ENCODE measurements around the gene GSKIP.

GSKIP gene

GRCh38 chr14:96398432-96398831 is 35.1 kb downstream of the GSKIP start:
- H3K4me1 ChIP-seq (ENCODE audit: control insufficient read depth, insufficient read depth, low read length, poor library complexity, severe bottlenecking), result no peaks in the 10 kb centered on the region
- 92 to 98% methylated on average over 1 to 5 of the region's 8 CpGs for WGBS, 2 experiments (ENCODE audit: insufficient coverage in 2 of 2)
- no peak overlapping the region for H3K4me3 ChIP-seq (ENCODE audit: extremely low read depth, insufficient read depth, low read length, poor library complexity, severe bottlenecking)
- H3K27ac ChIP-seq (ENCODE audit: low read depth, low read length, severe bottlenecking), result no peak overlapping the region
- no peaks in the 10 kb centered on the region for H3K9me3 ChIP-seq (ENCODE audit: control insufficient read depth, low read length)
- H3K36me3 ChIP-seq (ENCODE audit: control insufficient read depth, insufficient read depth, low read length), result no peaks in the 10 kb centered on the region

- Histone ChIP-seq H3K36me3 (ENCODE audit: control insufficient read depth, insufficient read depth, low read length) (no peaks in the 10 kb centered on the region), H3K4me3 (ENCODE audit: extremely low read depth, insufficient read depth, low read length, poor library complexity, severe bottlenecking) (no peak overlapping the region), H3K27ac (ENCODE audit: low read depth, low read length, severe bottlenecking) (no peak overlapping the region), H3K9me3 (ENCODE audit: control insufficient read depth, low read length) (no peaks in the 10 kb centered on the region), H3K4me1 (ENCODE audit: control insufficient read depth, insufficient read depth, low read length, poor library complexity, severe bottlenecking) (no peaks in the 10 kb centered on the region)
- 91 to 95% methylated on average over 5 of the region's 5 CpGs for WGBS, 2 experiments (ENCODE audit: insufficient coverage in 2 of 2)
These were observed 35.6 kb downstream of the GSKIP start for GRCh38 chr14:96398921-96399320.

GRCh38 chr14:96399405-96399804 is 36.1 kb downstream of the GSKIP start:
- H3K9me3 ChIP-seq (ENCODE audit: control insufficient read depth, low read length), result no peaks in the 10 kb centered on the region
- no peaks in the 10 kb centered on the region for H3K4me1 ChIP-seq (ENCODE audit: control insufficient read depth, insufficient read depth, low read length, poor library complexity, severe bottlenecking)
- H3K27ac ChIP-seq (ENCODE audit: low read depth, low read length, severe bottlenecking), result no peak overlapping the region
- 83 to 94% methylated on average over 8 to 9 of the region's 9 CpGs for WGBS, 2 experiments (ENCODE audit: insufficient coverage in 2 of 2)
- no peaks in the 10 kb centered on the region for H3K36me3 ChIP-seq (ENCODE audit: control insufficient read depth, insufficient read depth, low read length)
- no peak overlapping the region for H3K4me3 ChIP-seq (ENCODE audit: extremely low read depth, insufficient read depth, low read length, poor library complexity, severe bottlenecking)

- H3K4me3 ChIP-seq (ENCODE audit: extremely low read depth, insufficient read depth, low read length, poor library complexity, severe bottlenecking), result no peak overlapping the region
- no peaks in the 10 kb centered on the region for H3K9me3 ChIP-seq (ENCODE audit: control insufficient read depth, low read length)
- WGBS, 2 experiments (ENCODE audit: insufficient coverage in 2 of 2), result 79 to 92% methylated on average over 4 to 5 of the region's 5 CpGs
- H3K4me1 ChIP-seq (ENCODE audit: control insufficient read depth, insufficient read depth, low read length, poor library complexity, severe bottlenecking), result no peaks in the 10 kb centered on the region
- no peaks in the 10 kb centered on the region for H3K36me3 ChIP-seq (ENCODE audit: control insufficient read depth, insufficient read depth, low read length)
- H3K27ac ChIP-seq (ENCODE audit: low read depth, low read length, severe bottlenecking), result no peak overlapping the region
These were observed 37.2 kb downstream of the GSKIP start for GRCh38 chr14:96400495-96400894.

- Histone ChIP-seq H3K4me3 (ENCODE audit: extremely low read depth, insufficient read depth, low read length, poor library complexity, severe bottlenecking) (no peak overlapping the region), H3K4me1 (ENCODE audit: control insufficient read depth, insufficient read depth, low read length, poor library complexity, severe bottlenecking) (no peaks in the 10 kb centered on the region), H3K36me3 (ENCODE audit: control insufficient read depth, insufficient read depth, low read length) (no peaks in the 10 kb centered on the region), H3K27ac (ENCODE audit: low read depth, low read length, severe bottlenecking) (no peak overlapping the region), H3K9me3 (ENCODE audit: control insufficient read depth, low read length) (no peaks in the 10 kb centered on the region)
- 84 to 91% methylated on average over 3 of the region's 3 CpGs for WGBS, 2 experiments (ENCODE audit: insufficient coverage in 2 of 2)
These were observed 40.1 kb downstream of the GSKIP start for GRCh38 chr14:96403409-96403808.

- Histone ChIP-seq H3K9me3 (ENCODE audit: control insufficient read depth, low read length) (no peaks in the 10 kb centered on the region), H3K4me1 (ENCODE audit: control insufficient read depth, insufficient read depth, low read length, poor library complexity, severe bottlenecking) (no peaks in the 10 kb centered on the region), H3K36me3 (ENCODE audit: control insufficient read depth, insufficient read depth, low read length) (no peaks in the 10 kb centered on the region), H3K27ac (ENCODE audit: low read depth, low read length, severe bottlenecking) (no peak overlapping the region), H3K4me3 (ENCODE audit: extremely low read depth, insufficient read depth, low read length, poor library complexity, severe bottlenecking) (no peak overlapping the region)
- WGBS, 2 experiments (ENCODE audit: insufficient coverage in 2 of 2), result no CpG with 5 or more reads among the region's 1 CpG
These were observed 42.4 kb downstream of the GSKIP start for GRCh38 chr14:96405677-96406076.

- 94% methylated on average over 3 of the region's 3 CpGs; no CpG with 5 or more reads in 1 of the 2 experiments for WGBS, 2 experiments (ENCODE audit: insufficient coverage in 2 of 2)
- H3K4me3 ChIP-seq (ENCODE audit: extremely low read depth, insufficient read depth, low read length, poor library complexity, severe bottlenecking), result no peak overlapping the region
- H3K4me1 ChIP-seq (ENCODE audit: control insufficient read depth, insufficient read depth, low read length, poor library complexity, severe bottlenecking), result no peaks in the 10 kb centered on the region
- no peak overlapping the region for H3K27ac ChIP-seq (ENCODE audit: low read depth, low read length, severe bottlenecking)
- no peaks in the 10 kb centered on the region for H3K36me3 ChIP-seq (ENCODE audit: control insufficient read depth, insufficient read depth, low read length)
- H3K9me3 ChIP-seq (ENCODE audit: control insufficient read depth, low read length), result no peaks in the 10 kb centered on the region
These were observed 44.7 kb downstream of the GSKIP start for GRCh38 chr14:96407935-96408570.

- H3K36me3 ChIP-seq (ENCODE audit: control insufficient read depth, insufficient read depth, low read length), result no peaks in the 10 kb centered on the region
- 93 to 96% methylated on average over 8 to 10 of the region's 12 CpGs for WGBS, 2 experiments (ENCODE audit: insufficient coverage in 2 of 2)
- no peak overlapping the region for H3K27ac ChIP-seq (ENCODE audit: low read depth, low read length, severe bottlenecking)
- no peak overlapping the region for H3K4me3 ChIP-seq (ENCODE audit: extremely low read depth, insufficient read depth, low read length, poor library complexity, severe bottlenecking)
- no peaks in the 10 kb centered on the region for H3K9me3 ChIP-seq (ENCODE audit: control insufficient read depth, low read length)
- no peaks in the 10 kb centered on the region for H3K4me1 ChIP-seq (ENCODE audit: control insufficient read depth, insufficient read depth, low read length, poor library complexity, severe bottlenecking)
These were observed 45.3 kb downstream of the GSKIP start for GRCh38 chr14:96408608-96409007.

- Histone ChIP-seq H3K36me3 (ENCODE audit: control insufficient read depth, insufficient read depth, low read length) (no peaks in the 10 kb centered on the region), H3K4me3 (ENCODE audit: extremely low read depth, insufficient read depth, low read length, poor library complexity, severe bottlenecking) (no peak overlapping the region)
- 84 to 90% methylated on average over 6 of the region's 9 CpGs for WGBS, 2 experiments (ENCODE audit: insufficient coverage in 2 of 2)
These were observed 46.4 kb downstream of the GSKIP start for GRCh38 chr14:96409701-96410100.

GRCh38 chr14:96410119-96410518 is 46.8 kb downstream of the GSKIP start:
- Histone ChIP-seq H3K4me1 (ENCODE audit: control insufficient read depth, insufficient read depth, low read length, poor library complexity, severe bottlenecking) (no peaks in the 10 kb centered on the region), H3K4me3 (ENCODE audit: extremely low read depth, insufficient read depth, low read length, poor library complexity, severe bottlenecking) (no peak overlapping the region), H3K27ac (ENCODE audit: low read depth, low read length, severe bottlenecking) (no peak overlapping the region), H3K9me3 (ENCODE audit: control insufficient read depth, low read length) (no peaks in the 10 kb centered on the region), H3K36me3 (ENCODE audit: control insufficient read depth, insufficient read depth, low read length) (no peaks in the 10 kb centered on the region)
- 92 to 93% methylated on average over 4 of the region's 4 CpGs for WGBS, 2 experiments (ENCODE audit: insufficient coverage in 2 of 2)

More at GRCh38 chr14:96409701-96410100, 46.4 kb downstream of the GSKIP start:
- no peak overlapping the region for H3K27ac ChIP-seq (ENCODE audit: low read depth, low read length, severe bottlenecking)
- H3K4me1 ChIP-seq (ENCODE audit: control insufficient read depth, insufficient read depth, low read length, poor library complexity, severe bottlenecking), result no peaks in the 10 kb centered on the region
- no peaks in the 10 kb centered on the region for H3K9me3 ChIP-seq (ENCODE audit: control insufficient read depth, low read length)

- H3K36me3 ChIP-seq (ENCODE audit: control insufficient read depth, insufficient read depth, low read length), result no peaks in the 10 kb centered on the region
- H3K27ac ChIP-seq (ENCODE audit: low read depth, low read length, severe bottlenecking), result no peak overlapping the region
- no peaks in the 10 kb centered on the region for H3K9me3 ChIP-seq (ENCODE audit: control insufficient read depth, low read length)
- 83 to 100% methylated on average over 1 to 4 of the region's 5 CpGs for WGBS, 2 experiments (ENCODE audit: insufficient coverage in 2 of 2)
- H3K4me3 ChIP-seq (ENCODE audit: extremely low read depth, insufficient read depth, low read length, poor library complexity, severe bottlenecking), result no peak overlapping the region
- H3K4me1 ChIP-seq (ENCODE audit: control insufficient read depth, insufficient read depth, low read length, poor library complexity, severe bottlenecking), result no peaks in the 10 kb centered on the region
These were observed 50.2 kb downstream of the GSKIP start for GRCh38 chr14:96413526-96413925.
